Skeletal muscle tissue (tissue), 4 donors: ENCODE measurements around the gene HSD3B2. TPM values are rescaled to one million over a fixed set of nuclear protein-coding genes. Genes with fewer than 3 reads are reported as not detected.

ENCODE experiments used
- H3K27ac ChIP-seq: one replicate; pipeline ENCODE4 v1.7.0; 2013; ENCODE audit warnings: mild to moderate bottlenecking, low read depth, low read length, inconsistent platforms
- H3K27me3 ChIP-seq, 3 donors: one replicate each; pipeline ENCODE4 v1.7.0; 2013; ENCODE audit warnings: low read length in 3 of 3; ENCODE audit not compliant: control insufficient read depth in 3 of 3, insufficient read depth in 3 of 3
- H3K36me3 ChIP-seq, 3 donors: one replicate each; pipeline ENCODE4 v1.7.0; 2013; ENCODE audit warnings: low read length in 3 of 3; ENCODE audit not compliant: control insufficient read depth in 3 of 3, insufficient read depth in 3 of 3
- H3K4me1 ChIP-seq, 3 donors: one replicate each; pipeline ENCODE4 v1.7.0; 2013; ENCODE audit warnings: low read length in 3 of 3, mild to moderate bottlenecking in 3 of 3; ENCODE audit not compliant: control insufficient read depth in 3 of 3, insufficient read depth in 3 of 3
- H3K4me3 ChIP-seq, 3 donors: one replicate each; pipeline ENCODE4 v1.7.0; 2013; ENCODE audit warnings: low read length in 3 of 3
- H3K9ac ChIP-seq, 3 donors: one replicate each; pipeline ENCODE4 v1.7.0; 2013; ENCODE audit warnings: low read length in 3 of 3, mild to moderate bottlenecking in 3 of 3, moderate library complexity in 2 of 3, low read depth in 1 of 3
- H3K9me3 ChIP-seq, 3 donors: one replicate each; pipeline ENCODE4 v1.7.0; 2013; ENCODE audit warnings: low read length in 3 of 3; ENCODE audit not compliant: control insufficient read depth in 3 of 3
- total RNA-seq: library from RNA; depleted of rRNA; stranded (reverse); fragments of >200 nt; gene quantifications from one replicate; pipeline ENCODE4 v1.2.3, GENCODE V29; 2014
- donor health status: Osteomylitis.

The HSD3B2 gene
- not detected for total RNA-seq

GRCh38 chr1:119414950-119415349, at the start of gene HSD3B2:
Gene HSD3B2 (plus strand): TSS chr1:119415150. CDS start chr1:119415420, 270 bp downstream.
- H3K4me1 ChIP-seq: no peaks in the 10 kb centered on the region
- H3K4me3 ChIP-seq: no peak within 1 kb of the TSS
- no peaks in the 10 kb centered on the region for H3K36me3 ChIP-seq
- no peak within 1 kb of the TSS for H3K27ac ChIP-seq
- no peaks in the 10 kb centered on the region for H3K27me3 ChIP-seq
- no peaks in the 10 kb centered on the region for H3K9me3 ChIP-seq
- H3K9ac ChIP-seq: no peak within 1 kb of the TSS

- Histone ChIP-seq H3K4me1 (no peaks in the 10 kb centered on the region), H3K9ac (no peak overlapping the region), H3K9me3 (no peaks in the 10 kb centered on the region), H3K27me3 (peaks cover 0 to 3% (median 0%) of the 10 kb centered on the region in 3 donors), H3K36me3 (no peaks in the 10 kb centered on the region), H3K27ac (no peak overlapping the region), H3K4me3 (no peak overlapping the region)
Measured at GRCh38 chr1:119366424-119366823, 48.5 kb upstream of the HSD3B2 start.

GRCh38 chr1:119367432-119368124, 47.4 kb upstream of the HSD3B2 start:
- H3K9ac ChIP-seq: peak overlapping the region in 1 of 3 donors; percentile 16
- no peak overlapping the region for H3K4me3 ChIP-seq
- no peak overlapping the region for H3K27ac ChIP-seq
- no peaks in the 10 kb centered on the region for H3K36me3 ChIP-seq
- no peaks in the 10 kb centered on the region for H3K4me1 ChIP-seq
- peaks cover 0 to 3% (median 0%) of the 10 kb centered on the region in 3 donors for H3K27me3 ChIP-seq
- no peaks in the 10 kb centered on the region for H3K9me3 ChIP-seq

- H3K36me3 ChIP-seq: no peaks in the 10 kb centered on the region
- H3K4me3 ChIP-seq: no peak within 1 kb of the TSS
- no peaks in the 10 kb centered on the region for H3K9me3 ChIP-seq
- H3K9ac ChIP-seq: peak within 1 kb of the TSS in 1 of 3 donors; percentile 16
- H3K4me1 ChIP-seq: no peaks in the 10 kb centered on the region
- H3K27ac ChIP-seq: no peak within 1 kb of the TSS
- H3K27me3 ChIP-seq: peaks cover 0 to 3% (median 0%) of the 10 kb centered on the region in 3 donors
Measured at GRCh38 chr1:119368554-119368953, 46.4 kb upstream of the HSD3B2 start, which contains the start of gene HAO2. Gene HAO2 (plus strand): TSS chr1:119368785. CDS start chr1:119381086, 12,301 bp downstream.

- Histone ChIP-seq H3K4me1 (no peaks in the 10 kb centered on the region), H3K36me3 (no peaks in the 10 kb centered on the region)
Measured at GRCh38 chr1:119370748-119371147, 44.2 kb upstream of the HSD3B2 start.

GRCh38 chr1:119371815-119372214, 43.1 kb upstream of the HSD3B2 start:
- Histone ChIP-seq H3K4me3 (no peak overlapping the region), H3K27me3 (peaks cover 0 to 6% (median 0%) of the 10 kb centered on the region in 3 donors), H3K9me3 (no peaks in the 10 kb centered on the region), H3K4me1 (no peaks in the 10 kb centered on the region), H3K9ac (no peak overlapping the region), H3K36me3 (no peaks in the 10 kb centered on the region), H3K27ac (no peak overlapping the region)

More at GRCh38 chr1:119370748-119371147, 44.2 kb upstream of the HSD3B2 start:
- Histone ChIP-seq H3K27me3 (peaks cover 0 to 6% (median 0%) of the 10 kb centered on the region in 3 donors), H3K9me3 (no peaks in the 10 kb centered on the region), H3K4me3 (no peak overlapping the region), H3K9ac (no peak overlapping the region), H3K27ac (no peak overlapping the region)

- no peaks in the 10 kb centered on the region for H3K4me1 ChIP-seq
- H3K27ac ChIP-seq: no peak overlapping the region
- peaks cover 0 to 6% (median 0%) of the 10 kb centered on the region in 3 donors for H3K27me3 ChIP-seq
- H3K4me3 ChIP-seq: no peak overlapping the region
- no peaks in the 10 kb centered on the region for H3K36me3 ChIP-seq
- no peak overlapping the region for H3K9ac ChIP-seq
- H3K9me3 ChIP-seq: no peaks in the 10 kb centered on the region
Measured at GRCh38 chr1:119372503-119373086, 42.4 kb upstream of the HSD3B2 start.

GRCh38 chr1:119373465-119373864, 41.5 kb upstream of the HSD3B2 start:
- Histone ChIP-seq H3K9me3 (no peaks in the 10 kb centered on the region), H3K27me3 (peaks cover 0 to 6% (median 0%) of the 10 kb centered on the region in 3 donors), H3K4me1 (no peaks in the 10 kb centered on the region), H3K4me3 (no peak overlapping the region), H3K27ac (no peak overlapping the region), H3K9ac (no peak overlapping the region), H3K36me3 (no peaks in the 10 kb centered on the region)

GRCh38 chr1:119374208-119374874, 40.6 kb upstream of the HSD3B2 start:
- no peak overlapping the region for H3K27ac ChIP-seq
- H3K4me3 ChIP-seq: no peak overlapping the region
- H3K36me3 ChIP-seq: no peaks in the 10 kb centered on the region
- no peak overlapping the region for H3K9ac ChIP-seq
- H3K4me1 ChIP-seq: no peaks in the 10 kb centered on the region
- H3K27me3 ChIP-seq: peaks cover 0 to 6% (median 0%) of the 10 kb centered on the region in 3 donors
- H3K9me3 ChIP-seq: no peaks in the 10 kb centered on the region

GRCh38 chr1:119375366-119375765, 39.6 kb upstream of the HSD3B2 start:
- Histone ChIP-seq H3K9ac (no peak overlapping the region), H3K4me3 (no peak overlapping the region), H3K4me1 (no peaks in the 10 kb centered on the region), H3K36me3 (no peaks in the 10 kb centered on the region), H3K9me3 (no peaks in the 10 kb centered on the region), H3K27me3 (peaks cover 0 to 6% (median 0%) of the 10 kb centered on the region in 3 donors), H3K27ac (no peak overlapping the region)
